Mesenteric fat pad (tissue), 1 donor: ENCODE measurements around the gene ZNF688. TPM values are rescaled to one million over a fixed set of nuclear protein-coding genes. Genes with fewer than 3 reads are reported as not detected.
"Not testable (repeated sequence)": the region's sequence is repeated elsewhere in the genome, so short reads cannot be mapped to it uniquely, and the experiment has no call there.

Experiments
- DNase-seq: peaks from one replicate; pipeline ENCODE4 v3.0.0-alpha.2; 2020; ENCODE audit warnings: low spot score
- long read RNA-seq: library from polyadenylated mRNA; unstranded; transcript quantifications from one replicate; pipeline ENCODE4 v2.0.0, GENCODE V29; 2020
- total RNA-seq: library from RNA; stranded (reverse); fragmentation: NEBNext Ultra II Directional; extraction: Animal tissue kit (Norgen Biotek cat#: 25700); gene quantifications from one replicate; pipeline ENCODE4 v1.2.1, GENCODE V29; 2021
- donor health status: DM: yes; HTN: yes; CAD: no.

The ZNF688 gene
- 12.1 TPM for total RNA-seq
- long read RNA-seq, partial matches to known transcripts, result 0 of 6 reads
- long read RNA-seq, other reads (novel, unspliced or antisense), result 1 of 6 reads

DNA sequence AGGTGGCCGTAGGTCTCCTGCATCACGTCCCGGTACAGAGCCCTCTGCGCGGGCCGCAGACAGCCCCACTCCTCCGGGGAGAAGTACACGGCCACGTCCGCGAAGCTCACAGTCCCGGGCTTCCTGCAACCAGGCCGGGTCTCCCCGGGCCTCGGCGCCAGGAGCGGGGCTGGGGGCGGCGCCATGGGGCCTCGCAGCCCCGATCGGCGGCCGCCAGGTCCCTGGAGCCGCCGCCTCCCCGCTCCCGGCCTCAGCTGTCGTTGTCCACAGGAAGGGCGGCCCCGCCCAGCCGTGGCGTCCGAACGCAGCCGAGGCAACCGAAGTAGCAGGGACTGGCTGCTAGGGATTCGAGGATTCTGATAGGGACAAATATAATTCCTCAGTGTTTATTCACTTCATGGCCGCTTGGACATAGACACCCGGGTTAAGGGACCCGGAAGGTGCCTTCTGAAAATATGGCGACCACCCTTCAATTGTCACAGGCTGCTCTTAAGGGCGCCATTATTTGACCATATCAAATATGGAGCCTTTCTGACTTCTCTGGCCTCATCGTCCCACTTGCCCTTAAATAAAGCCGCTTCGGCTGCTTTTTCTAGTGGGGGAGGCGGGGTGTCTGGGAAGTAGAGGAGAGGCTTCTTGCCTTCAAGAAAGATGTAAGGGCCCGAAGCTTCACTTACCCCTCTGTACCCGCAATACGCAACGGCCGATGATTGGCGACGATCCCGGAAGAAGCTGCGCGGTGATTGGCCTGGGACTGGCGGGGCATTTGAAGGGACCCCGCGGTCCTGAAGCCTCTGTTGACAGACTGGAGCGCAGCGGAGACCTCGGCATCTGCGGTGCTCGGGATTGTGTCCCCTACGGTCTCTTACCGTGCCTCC is at the start of gene ZNF688:
ZNF688 (minus strand) TSS at position 270 of the 878 bp plus-strand sequence; CDS start at position 185, 85 bp downstream.
- peak; percentile 95 for DNase-seq

DNA sequence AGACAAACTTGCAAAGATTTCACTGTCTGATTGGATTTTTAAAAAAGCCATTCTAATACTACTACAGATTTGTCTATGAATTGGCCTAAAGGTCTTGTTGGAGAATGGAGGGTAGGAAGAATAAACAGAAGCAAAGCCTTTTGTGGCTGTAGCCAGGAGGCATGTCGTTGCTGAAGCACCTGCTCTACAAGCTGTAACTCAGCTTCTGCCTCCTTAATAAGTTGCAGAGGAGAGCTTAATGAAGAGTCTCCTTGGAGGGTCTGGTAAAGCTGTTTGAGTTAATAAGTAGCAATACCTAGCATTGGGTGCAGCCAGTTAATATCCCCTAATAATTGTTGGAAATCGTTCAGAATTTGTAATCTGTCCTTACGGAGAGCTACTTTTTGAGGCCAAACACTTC is 48.7 kb upstream of the ZNF688 start:
- DNase-seq, result no peak

DNA sequence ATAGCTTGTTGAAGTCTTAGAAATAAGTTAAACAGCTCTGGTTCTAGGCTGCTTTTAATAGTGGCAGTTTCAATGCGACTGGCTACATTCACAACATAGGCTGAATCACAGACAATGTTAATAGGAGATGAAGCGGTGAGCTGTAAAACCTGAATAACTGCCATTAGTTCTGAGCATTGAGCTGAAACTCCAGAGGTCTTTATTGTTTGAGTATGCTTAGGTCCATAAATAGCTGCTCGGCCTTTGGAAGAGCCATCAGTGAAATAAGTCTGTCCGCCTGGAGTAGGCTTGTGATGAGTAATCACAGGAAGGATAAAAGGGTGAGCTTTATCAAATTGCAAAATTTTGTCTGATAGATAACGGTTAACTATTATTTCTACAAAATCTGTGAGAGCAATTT is 48.1 kb upstream of the ZNF688 start:
- DNase-seq, result no peak

DNA sequence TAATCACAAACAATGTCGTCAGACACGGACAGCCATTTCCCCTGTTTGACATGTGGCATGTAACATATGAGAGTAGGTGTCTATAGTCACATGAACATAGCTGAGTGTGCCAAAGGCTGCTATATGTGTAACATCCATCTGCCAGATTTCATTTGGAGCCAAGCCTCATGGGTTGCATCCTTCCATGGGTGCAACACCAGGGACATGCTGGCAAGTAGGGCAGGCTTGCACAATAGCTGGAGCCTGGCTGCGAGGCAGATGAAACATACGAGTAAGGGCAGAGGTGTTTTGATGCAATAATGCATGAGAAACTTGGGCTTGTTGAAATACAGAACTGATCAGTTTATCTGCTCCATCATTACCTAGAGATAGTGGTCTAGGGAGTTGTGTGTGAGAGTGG is 47.7 kb upstream of the ZNF688 start:
- DNase-seq, result no peak

DNA sequence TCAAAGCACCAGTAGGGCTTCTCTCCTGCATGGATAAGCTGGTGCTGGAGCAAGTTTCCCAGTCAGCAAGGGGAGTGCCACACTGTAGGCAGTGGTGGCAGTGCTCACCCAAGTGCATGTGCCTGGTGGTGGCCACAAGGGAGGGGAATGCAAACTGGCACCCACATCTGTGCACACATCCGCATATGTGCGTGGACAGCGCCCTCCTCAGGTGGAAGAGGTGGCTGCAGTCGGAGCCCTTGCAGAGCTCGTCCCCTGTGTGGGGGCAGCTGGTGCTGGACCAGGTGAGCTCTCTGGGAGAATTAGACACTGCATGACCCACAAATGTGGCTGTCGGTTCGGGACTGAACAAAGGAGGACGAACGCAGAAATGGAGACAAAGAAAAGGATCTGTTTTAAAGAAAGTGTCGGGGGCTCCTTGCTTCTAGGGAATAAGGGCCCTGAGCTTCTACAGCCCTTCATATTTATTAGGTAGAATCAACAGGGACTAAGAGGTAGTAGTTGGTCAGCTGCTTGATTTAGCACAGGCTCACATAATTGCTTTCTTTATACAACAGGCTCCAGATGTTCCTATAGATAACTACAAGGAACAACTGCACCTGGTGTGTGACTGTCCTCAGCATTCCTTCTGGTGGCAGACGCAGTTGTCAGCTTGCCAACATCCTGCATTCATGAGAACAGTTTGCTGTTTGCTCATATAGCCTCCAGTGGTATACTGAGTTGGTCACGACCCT is 44.0 kb upstream of the ZNF688 start:
- no peak for DNase-seq

DNA sequence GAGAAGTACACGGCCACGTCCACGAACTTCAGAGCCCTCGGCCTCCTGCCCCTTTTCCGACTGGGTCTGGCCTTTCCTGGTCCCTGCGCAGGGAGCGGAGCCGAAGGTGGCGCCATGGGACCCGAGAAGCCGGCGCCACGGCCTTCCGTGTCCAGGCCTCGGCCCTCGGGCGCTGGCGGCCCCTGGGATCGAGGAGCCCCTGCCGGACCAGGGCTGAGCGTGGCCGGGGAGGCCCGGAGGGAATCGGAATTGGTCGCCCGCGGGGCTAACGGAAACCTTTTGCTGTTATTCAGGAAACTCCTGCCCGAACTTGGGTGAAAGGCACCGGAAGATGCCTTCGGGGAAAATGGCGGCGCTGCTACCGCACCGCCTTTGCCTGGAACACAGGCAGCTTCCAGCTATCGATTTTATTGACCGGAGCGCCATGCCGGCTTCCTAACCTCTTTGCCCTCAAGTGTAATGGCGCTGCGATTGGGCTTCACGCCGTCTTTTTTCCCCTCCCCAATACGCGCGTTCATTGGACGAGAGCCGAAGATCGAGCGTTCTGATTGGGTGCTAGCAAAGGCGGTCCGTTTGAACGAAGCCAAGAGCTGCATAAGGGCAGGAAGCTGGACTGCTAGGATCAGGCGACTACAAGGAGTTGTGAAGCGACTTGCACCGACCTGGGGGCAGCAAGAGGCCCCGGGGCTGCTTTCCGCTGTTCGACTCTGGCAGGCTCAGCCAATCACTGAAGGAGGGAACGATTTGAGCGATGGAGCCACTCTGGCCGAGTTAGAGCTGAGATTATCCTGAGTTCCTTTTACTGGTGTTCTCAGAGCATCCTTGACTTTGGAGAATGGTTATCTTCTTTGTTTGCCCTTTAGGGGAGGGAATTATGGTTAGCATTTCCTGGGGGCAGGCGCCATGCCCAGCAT is 38.7 kb upstream of the ZNF688 start, which contains the start of gene ZNF689:
ZNF689 (minus strand) TSS at position 464 of the 914 bp plus-strand sequence; CDS start at position 116, 348 bp downstream.
- peak; percentile 96 for DNase-seq

DNA sequence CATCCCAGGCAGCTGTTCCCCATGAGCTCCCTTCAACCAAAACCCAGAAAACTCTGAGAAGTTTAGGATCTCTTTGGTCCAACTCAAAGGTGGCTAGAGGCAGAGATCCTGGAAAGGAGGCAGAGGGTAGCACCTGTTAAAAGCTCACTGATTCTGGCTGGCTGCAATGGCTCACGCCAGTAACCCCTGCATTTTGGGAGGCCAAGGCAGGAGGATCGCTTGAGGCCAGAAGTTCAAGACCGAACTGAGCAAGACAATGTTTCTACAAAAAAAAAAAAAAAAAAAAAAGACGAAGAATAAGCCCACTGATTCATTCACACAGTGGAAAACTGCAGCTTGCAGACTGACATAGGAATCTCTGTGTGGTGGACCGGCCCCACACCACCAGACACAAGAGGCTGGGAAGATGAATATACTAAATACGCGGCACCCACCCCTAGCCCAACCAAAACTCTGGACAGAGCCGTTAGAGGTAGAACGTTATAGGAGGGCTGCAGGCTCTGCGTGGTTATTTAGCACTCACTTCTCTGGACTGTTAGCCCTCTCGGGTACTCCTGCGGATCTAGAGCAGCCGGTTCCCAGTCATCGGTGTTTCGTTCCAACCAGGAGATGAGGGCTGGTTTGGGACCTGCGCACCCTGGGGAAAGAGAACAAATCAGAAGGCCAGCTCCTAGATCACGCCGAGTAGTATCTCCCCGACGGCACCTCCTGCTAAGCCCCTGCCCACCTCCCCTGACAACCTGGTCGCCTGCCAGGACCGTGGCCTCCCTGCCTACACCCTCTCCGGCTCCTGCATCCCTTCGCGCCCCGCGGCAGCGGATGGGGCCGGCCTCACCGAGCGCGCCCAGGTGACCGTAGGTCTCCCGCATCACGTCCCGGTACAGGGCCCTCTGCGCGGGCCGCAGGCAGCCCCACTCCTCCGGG is 37.8 kb upstream of the ZNF688 start:
- DNase-seq, result peak; percentile 92

DNA sequence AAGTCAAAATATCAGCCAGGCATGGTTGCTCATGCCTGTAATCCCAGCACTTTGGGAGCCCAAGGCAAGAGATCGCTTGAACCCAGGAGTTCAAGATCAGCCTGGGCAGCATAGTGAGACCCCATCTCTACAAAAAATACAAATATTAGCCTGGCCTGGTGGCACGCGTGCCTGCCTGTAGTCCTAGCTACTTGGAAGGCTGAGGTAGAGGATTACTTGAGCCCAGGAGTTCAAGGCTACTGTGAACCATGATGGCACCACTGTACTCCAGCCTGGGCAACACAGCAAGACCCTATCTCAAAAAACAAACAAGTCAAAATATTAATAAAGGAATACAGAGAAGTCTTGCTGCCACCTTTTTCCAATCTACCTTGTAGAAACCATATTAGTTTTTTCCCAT is 34.5 kb upstream of the ZNF688 start:
- no peak for DNase-seq

DNA sequence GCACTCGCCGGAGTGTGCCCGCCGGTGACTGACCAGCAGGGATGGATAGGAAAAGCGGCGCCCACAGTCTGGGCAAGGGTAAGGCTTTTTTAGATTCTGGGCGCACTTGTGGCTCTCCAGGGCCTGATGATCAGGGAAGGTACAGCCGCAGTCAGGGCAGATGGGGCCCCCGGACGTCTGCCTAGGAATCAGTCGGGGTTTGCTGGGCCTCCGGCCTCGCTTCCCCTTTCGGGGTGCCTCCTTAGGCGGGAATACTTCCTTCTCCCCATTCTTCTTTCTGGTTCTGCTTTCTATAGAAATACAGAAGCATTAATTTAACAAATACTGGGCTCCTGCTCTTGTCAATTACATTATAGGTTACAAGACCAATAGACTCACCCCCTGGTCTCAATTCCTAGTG is 33.6 kb upstream of the ZNF688 start:
- DNase-seq, result no peak

DNA sequence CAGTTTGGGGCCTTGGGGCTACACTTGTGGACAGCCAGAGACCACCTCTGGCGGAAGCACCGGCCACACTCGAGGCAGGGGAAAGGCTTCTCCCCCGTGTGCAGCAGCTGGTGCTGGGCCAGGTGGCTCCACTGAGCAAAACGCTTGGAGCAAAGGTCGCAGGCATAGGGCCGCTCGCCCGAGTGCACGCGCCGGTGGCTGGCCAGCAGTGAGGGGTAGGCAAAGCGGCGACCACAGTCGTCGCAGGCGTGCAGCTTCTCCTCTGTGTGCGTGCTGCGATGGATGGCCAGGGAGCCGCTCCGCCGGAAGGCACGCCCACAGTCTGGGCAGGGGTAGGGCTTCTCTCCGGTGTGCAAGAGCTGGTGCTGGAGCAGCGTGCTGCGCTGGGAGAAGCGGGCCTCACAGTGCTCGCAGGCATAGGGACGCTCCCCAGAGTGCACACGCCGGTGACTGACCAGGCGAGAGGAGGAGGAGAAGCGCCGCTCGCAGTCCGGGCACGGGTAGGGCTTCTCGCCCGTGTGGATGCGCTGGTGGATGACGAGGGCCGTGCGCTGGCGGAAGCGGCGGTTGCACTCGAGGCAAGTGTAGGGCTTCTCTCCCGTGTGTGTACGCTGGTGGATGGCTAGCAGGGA is 32.9 kb upstream of the ZNF688 start:
- DNase-seq, result no peak

DNA sequence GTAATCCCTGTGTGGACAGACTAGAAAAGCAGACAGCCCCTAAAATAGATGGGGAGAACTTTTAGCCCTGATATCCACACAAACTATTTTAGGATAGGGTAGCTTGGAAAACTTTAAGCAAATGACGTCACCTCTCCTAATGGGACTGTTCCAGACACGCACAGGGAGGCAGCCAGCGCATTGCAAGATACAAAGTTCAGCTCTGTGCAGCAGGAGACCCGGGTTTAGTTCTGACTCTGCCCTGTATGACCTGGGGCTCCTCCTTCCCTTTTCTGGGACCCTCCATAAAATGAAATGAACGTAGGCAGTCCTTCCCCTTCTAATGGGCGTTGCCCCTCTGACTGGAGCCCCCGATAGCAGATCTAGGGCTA is 32.4 kb upstream of the ZNF688 start:
- DNase-seq, result no peak

DNA sequence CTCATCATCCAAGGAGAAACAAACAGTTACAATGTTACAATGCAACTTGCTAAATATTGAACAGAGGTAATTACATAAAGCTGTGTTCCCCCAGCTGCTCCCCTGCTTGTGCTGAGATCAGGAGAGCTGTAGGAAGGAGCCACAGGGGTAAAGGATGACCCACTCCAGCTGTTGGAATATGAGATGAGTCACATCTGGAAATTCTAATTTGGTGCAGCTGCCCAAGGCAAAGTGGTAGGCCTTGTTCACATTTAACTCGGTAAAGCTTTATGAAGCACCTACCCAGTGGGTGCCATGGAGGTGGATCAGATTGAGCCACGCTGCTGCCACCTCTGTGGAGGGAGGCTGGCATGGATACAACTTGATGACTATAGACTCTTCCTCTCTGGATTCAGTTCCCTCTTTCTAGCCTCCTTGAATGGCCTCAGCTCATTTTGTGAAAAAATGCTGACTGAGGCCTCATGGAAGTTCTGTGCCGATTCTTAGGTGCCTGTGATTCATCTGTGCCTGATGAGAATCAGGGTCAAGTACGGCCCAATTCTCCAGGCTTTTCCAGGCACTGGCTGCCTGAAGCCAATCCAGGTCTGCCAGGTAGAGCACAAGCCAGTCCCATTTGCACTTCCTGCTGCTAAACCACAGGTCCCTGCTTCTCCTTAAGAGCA is 31.2 kb upstream of the ZNF688 start:
- no peak for DNase-seq

DNA sequence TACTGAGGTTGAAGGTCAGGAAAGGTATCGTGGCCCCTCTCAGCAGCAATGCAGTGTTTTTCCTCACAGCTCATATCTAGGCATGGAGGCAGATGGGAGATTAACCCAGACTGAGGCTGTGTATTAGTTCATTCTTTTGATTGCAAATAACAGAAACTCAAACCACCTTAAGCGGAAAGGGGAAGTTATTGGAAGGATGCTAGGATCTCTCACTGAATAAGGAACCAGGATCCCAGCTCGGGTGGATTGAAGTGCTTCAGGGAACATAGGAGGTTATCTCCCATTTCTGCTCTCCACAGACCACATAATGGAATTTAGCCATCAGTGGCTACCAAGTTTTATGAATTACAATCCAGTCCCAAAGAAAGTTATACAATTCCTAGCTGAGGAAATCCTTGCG is 30.5 kb upstream of the ZNF688 start:
- no peak for DNase-seq

DNA sequence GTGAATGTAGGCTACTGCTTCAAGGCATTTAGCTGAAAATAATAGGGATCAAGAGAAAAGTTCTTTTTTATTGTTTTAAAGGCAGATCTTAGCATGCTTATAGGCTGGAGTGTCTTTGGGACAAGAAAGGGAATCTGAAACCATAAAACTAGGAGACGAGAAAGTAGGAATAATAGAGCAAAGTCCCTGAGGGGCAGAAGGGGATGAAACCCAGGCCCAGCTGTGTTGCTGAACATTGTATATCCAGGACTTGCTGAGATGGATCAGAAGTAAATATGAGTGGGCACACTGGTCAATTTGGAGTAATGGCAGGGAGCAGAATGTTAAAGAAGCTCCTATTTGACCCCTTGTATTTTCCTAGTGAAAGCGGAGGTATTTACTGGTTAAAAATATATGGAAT is 29.4 kb upstream of the ZNF688 start:
- DNase-seq, result no peak

DNA sequence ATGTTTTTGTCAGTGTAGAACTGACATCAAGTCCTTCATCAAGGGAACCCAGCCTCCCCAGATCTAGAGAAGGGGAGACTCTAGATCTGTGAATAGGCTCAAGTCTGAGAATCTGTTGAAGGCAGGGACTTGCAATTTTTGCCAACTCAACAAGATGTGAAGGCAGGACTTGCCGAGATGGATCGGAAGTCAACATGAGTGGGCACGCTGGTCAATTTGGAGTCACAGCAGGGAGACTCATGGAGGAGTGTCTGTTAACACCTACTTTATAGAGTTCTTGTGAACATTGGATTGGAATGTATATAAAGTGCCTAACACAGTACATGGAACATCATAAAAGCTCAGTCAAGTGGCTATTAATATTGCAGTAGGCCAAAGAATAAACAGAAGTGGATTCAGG is 28.7 kb upstream of the ZNF688 start:
- no peak for DNase-seq

DNA sequence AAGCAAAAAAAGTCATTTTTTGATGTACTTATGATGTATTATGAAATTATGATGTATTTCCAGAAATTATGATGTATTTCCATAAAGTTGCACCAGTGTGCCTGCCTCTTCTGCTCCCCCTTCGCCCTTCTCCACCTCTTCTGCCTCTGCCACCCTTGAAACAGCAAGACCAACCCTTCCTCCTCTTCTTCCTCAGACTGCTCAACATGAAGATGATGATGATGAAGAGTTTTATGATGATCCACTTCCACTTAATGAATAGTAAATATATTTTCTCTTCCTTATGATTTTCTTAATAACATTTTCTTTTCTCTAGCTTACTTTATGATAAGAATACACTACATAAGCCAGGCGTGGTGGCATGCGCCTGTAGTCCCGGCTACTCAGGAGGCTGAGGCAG is 21.4 kb upstream of the ZNF688 start:
- DNase-seq, result no peak

DNA sequence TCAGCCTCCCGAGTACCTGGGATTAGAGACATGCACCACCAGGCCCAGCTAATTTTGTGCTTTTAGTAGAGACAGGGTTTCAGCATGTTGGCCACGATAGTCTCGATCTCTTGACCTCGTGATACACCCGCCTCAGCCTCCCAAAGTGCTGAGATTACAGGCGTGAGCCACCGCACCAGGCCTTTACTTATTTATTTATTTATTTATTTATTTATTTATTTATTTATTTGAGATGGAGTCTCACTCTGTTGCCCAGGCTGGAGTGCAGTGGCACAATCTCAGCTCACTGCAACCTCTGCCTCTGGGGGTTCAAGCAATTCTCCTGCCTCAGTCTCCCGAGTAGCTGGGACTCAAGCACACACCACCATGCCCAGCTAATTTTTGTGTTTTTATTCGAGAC is 19.4 kb upstream of the ZNF688 start:
- not testable (repeated sequence) for DNase-seq

DNA sequence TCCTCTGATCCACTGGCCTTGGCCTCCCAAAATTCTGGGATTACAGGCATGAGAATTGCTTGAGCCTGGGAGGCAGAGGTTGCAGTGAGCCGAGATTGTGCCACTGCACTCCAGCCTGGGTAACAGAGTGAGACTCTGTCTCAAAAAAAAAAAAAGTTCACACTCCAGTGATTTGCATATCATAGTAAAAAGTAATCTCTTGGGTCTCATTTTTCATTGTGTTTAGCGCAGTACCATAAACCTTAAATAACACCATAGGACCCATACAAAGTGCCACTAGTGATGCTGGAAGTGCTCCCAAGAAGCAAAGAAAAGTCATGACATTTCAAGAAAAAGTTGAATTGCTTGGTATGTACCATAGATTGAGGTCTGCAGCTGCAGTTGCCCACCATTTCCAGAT is 18.1 kb upstream of the ZNF688 start:
- not testable (repeated sequence) for DNase-seq

DNA sequence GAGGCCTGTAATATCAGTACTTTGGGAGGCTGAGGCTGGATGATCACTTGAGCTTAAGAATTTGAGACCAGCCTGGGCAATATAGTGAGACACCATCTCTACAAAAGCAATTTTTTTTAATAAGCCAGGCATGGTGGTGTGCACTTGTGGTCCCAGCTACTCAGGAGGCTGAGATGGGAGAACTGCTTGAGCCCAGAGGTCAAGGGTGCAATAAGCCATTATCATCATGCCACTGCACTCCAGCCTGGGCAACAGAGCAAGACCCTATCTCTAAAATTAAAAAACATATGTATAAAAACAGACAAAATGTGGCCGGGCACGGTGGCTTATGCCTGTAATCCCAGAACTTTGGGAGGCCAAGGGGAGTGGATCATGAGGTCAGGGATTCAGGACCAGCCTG is 17.1 kb upstream of the ZNF688 start:
- DNase-seq, result no peak
